Peyer's patch (tissue), 4 donors: ENCODE results near the gene C1QTNF2.

ENCODE experiments used
- POLR2A ChIP-seq, 2 donors: fragments of 450-650 bp; IDR thresholded peaks; one replicate each; pipeline ENCODE4 v1.5.1; 2017; ENCODE audit warnings: antibody characterized with exemption in 2 of 2, mild to moderate bottlenecking in 2 of 2, moderate library complexity in 2 of 2
- TF ChIP-seq, protein P1 (sequence below), 6 experiments: fragments of 450-650 bp in 4 of 6; fragments of 200-600 bp in 2 of 6; sonication (generic) in 1 of 6; IDR thresholded peaks; one replicate each; pipeline ENCODE4 v1.5.1; 2017 to 2019; ENCODE audit warnings: antibody characterized with exemption in 6 of 6, mild to moderate bottlenecking in 3 of 6, moderate library complexity in 1 of 6

DNA sequence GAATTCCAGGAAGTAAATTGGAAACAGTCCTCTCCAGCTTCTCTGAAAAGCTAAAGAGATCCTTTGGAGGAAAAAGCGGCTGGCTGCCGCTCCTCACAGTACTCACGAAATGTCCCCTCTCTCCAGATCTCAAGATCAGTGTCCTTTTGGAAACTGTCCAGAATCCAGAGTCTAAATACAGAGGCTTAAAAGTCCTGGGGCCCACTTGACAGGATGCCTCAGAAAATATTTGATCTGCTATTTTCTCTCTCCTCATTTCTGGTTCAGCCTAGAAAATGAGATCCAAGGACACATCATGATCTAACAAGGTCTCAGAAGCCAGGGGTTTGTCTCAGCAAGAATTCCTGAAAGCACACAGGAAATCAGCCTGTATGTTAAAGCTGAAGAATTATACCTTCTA lies 7.2 kb downstream of the C1QTNF2 start:
- TF ChIP-seq POLR2A (IDR thresholded peaks at IDR 0.05): no peak
- TF ChIP-seq, protein P1, sequence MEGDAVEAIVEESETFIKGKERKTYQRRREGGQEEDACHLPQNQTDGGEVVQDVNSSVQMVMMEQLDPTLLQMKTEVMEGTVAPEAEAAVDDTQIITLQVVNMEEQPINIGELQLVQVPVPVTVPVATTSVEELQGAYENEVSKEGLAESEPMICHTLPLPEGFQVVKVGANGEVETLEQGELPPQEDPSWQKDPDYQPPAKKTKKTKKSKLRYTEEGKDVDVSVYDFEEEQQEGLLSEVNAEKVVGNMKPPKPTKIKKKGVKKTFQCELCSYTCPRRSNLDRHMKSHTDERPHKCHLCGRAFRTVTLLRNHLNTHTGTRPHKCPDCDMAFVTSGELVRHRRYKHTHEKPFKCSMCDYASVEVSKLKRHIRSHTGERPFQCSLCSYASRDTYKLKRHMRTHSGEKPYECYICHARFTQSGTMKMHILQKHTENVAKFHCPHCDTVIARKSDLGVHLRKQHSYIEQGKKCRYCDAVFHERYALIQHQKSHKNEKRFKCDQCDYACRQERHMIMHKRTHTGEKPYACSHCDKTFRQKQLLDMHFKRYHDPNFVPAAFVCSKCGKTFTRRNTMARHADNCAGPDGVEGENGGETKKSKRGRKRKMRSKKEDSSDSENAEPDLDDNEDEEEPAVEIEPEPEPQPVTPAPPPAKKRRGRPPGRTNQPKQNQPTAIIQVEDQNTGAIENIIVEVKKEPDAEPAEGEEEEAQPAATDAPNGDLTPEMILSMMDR (IDR thresholded peaks at IDR 0.05): no peak
